ENCODE data around the gene FAM53B.

Gene FAM53B

GRCh38 chr10:124605481-124605855 is 138.7 kb downstream of the FAM53B start:
- DNase-seq: no peak

GRCh38 chr10:124605001-124605370 is 139.2 kb downstream of the FAM53B start:
- DNase-seq: no peak

- no peak for DNase-seq
Observed at GRCh38 chr10:124604214-124605000, 139.8 kb downstream of the FAM53B start.

GRCh38 chr10:124603376-124604213 is 140.6 kb downstream of the FAM53B start:
- no peak for DNase-seq

- no peak for DNase-seq
Observed at GRCh38 chr10:124602646-124603365, 141.4 kb downstream of the FAM53B start.

- no peak for DNase-seq
Observed at GRCh38 chr10:124602121-124602561, 142.0 kb downstream of the FAM53B start.

- DNase-seq: no peak
Observed at GRCh38 chr10:124601431-124602120, 142.6 kb downstream of the FAM53B start.

- DNase-seq: no peak
Observed at GRCh38 chr10:124601016-124601415, 143.2 kb downstream of the FAM53B start.

GRCh38 chr10:124600051-124600880 is 143.9 kb downstream of the FAM53B start:
- DNase-seq: no peak

- no peak for DNase-seq
Observed at GRCh38 chr10:124599588-124600050, 144.6 kb downstream of the FAM53B start.

- no peak for DNase-seq
Observed at GRCh38 chr10:124598773-124599587, 145.2 kb downstream of the FAM53B start.

GRCh38 chr10:124598196-124598595 is 146.0 kb downstream of the FAM53B start:
- no peak for DNase-seq

- no peak for DNase-seq
Observed at GRCh38 chr10:124597846-124598165, 146.4 kb downstream of the FAM53B start.

- no peak for DNase-seq
Observed at GRCh38 chr10:124596962-124597845, 147.0 kb downstream of the FAM53B start.

GRCh38 chr10:124596116-124596785 is 147.9 kb downstream of the FAM53B start:
- DNase-seq: no peak

- DNase-seq: no peak
Observed at GRCh38 chr10:124595143-124595883, 148.9 kb downstream of the FAM53B start.

GRCh38 chr10:124594240-124594639 is 149.9 kb downstream of the FAM53B start:
- DNase-seq: no peak

- DNase-seq: no peak
Observed at GRCh38 chr10:124593431-124593985, 150.7 kb downstream of the FAM53B start.
